Neural progenitor cell (in vitro differentiated cells): ENCODE data around the gene MESD. TPM values are rescaled to one million over a fixed set of nuclear protein-coding genes. Genes with fewer than 3 reads are reported as not detected.

Experiments used
- DNase-seq: peaks from one replicate; pipeline ENCODE4 v3.0.0-alpha.2; 2016; ENCODE audit warnings: low spot score
- H2AFZ ChIP-seq: fragments of 200-600 bp; sonication (generic); replicated peaks from 2 replicates; pipeline ENCODE4 v1.6.1; 2016; ENCODE audit warnings: antibody characterized with exemption
- H3F3A ChIP-seq: fragments of 200-600 bp; sonication (generic); 2 replicates; pipeline ENCODE4 v1.6.1; 2016; ENCODE audit warnings: antibody characterized with exemption, low read depth
- H3K27ac ChIP-seq: fragments of 200-600 bp; sonication (generic); 2 replicates; pipeline ENCODE4 v1.5.1; 2016; ENCODE audit warnings: mild to moderate bottlenecking
- H3K27me3 ChIP-seq: fragments of 200-600 bp; sonication (generic); 2 replicates; pipeline ENCODE4 v1.6.1; 2016; ENCODE audit warnings: mild to moderate bottlenecking, moderate library complexity
- H3K36me3 ChIP-seq: fragments of 200-600 bp; sonication (generic); 2 replicates; pipeline ENCODE4 v1.5.1; 2016
- H3K4me1 ChIP-seq: fragments of 200-600 bp; sonication (generic); 2 replicates; pipeline ENCODE4 v1.6.1; 2016; ENCODE audit warnings: mixed run types
- H3K4me2 ChIP-seq: fragments of 200-600 bp; sonication (generic); 2 replicates; pipeline ENCODE4 v1.6.1; 2016
- H3K4me3 ChIP-seq: fragments of 200-600 bp; sonication (generic); 2 replicates; pipeline ENCODE4 v1.5.1; 2016
- H3K79me2 ChIP-seq: fragments of 200-600 bp; sonication (generic); 2 replicates; pipeline ENCODE4 v1.6.1; 2016; ENCODE audit warnings: low read depth
- H3K9ac ChIP-seq: fragments of 200-600 bp; sonication (generic); 2 replicates; pipeline ENCODE4 v1.6.1; 2016
- H3K9me3 ChIP-seq: fragments of 200-600 bp; sonication (generic); 2 replicates; pipeline ENCODE4 v1.5.1; 2016; ENCODE audit warnings: low read depth
- H4K20me1 ChIP-seq: fragments of 200-600 bp; sonication (generic); 2 replicates; pipeline ENCODE4 v1.6.1; 2016; ENCODE audit warnings: low read depth
- H3K27ac Mint-ChIP-seq: 3 replicates; pipeline ENCODE4 v1.8.0; 2021; ENCODE audit warnings: mixed read lengths
- H3K27me3 Mint-ChIP-seq: 2 replicates; pipeline ENCODE4 v1.8.0; 2022; ENCODE audit warnings: low read depth, mild to moderate bottlenecking, inconsistent platforms, moderate library complexity, mixed read lengths; ENCODE audit not compliant: insufficient read depth
- H3K36me3 Mint-ChIP-seq: 3 replicates; pipeline ENCODE4 v1.8.0; 2021; ENCODE audit warnings: mixed read lengths
- H3K4me1 Mint-ChIP-seq: 3 replicates; pipeline ENCODE4 v1.8.0; 2021; ENCODE audit warnings: mixed read lengths
- H3K4me3 Mint-ChIP-seq: 3 replicates; pipeline ENCODE4 v1.8.0; 2021; ENCODE audit warnings: mild to moderate bottlenecking, moderate library complexity, mixed read lengths
- H3K9me3 Mint-ChIP-seq: 3 replicates; pipeline ENCODE4 v1.8.0; 2020; ENCODE audit warnings: mixed read lengths
- EZH2 ChIP-seq: fragments of 200-600 bp; sonication (generic); IDR thresholded peaks from 2 replicates; pipeline ENCODE4 v1.6.1; 2017; ENCODE audit warnings: antibody characterized with exemption, mild to moderate bottlenecking, moderate library complexity
- EZH2phosphoT487 ChIP-seq: fragments of 200-600 bp; sonication (generic); IDR thresholded peaks from 2 replicates; pipeline ENCODE4 v1.6.1; 2017; ENCODE audit warnings: antibody characterized with exemption
- total RNA-seq: library from RNA; depleted of rRNA; stranded (reverse); fragments of >200 nt; gene quantifications from 2 replicates; pipeline ENCODE4 v1.2.3, GENCODE V29; 2015; ENCODE audit warnings: low replicate concordance
- TF ChIP-seq, protein P1 (sequence below): fragments of 200-600 bp; sonication (generic); IDR thresholded peaks from 2 replicates; pipeline ENCODE4 v1.5.1; 2017; ENCODE audit warnings: antibody characterized with exemption, mild to moderate bottlenecking

The MESD gene
- total RNA-seq, 1 donor from 2014 or later = 31.5 TPM

DNA sequence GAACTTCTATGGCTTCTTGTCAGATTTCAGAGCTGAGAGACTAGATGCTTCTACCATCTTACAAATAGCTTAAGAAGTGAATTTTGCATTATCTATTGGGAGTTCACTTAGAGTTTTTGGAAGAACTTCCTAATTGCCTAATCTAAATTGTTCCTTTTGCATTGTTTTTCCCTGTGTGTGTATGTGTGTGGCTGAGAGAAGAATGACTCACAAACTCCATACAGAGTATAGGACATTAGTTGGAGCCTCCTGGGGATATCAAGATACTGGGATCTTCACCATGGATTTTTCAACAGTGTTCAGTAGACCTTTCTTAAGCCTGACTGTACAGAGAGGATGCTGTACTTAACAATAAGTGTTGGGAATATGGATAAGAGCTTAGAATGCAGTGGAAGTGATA is 22.0 kb upstream of the MESD start:
- H3K9me3 Mint-ChIP-seq = peaks cover 1% of the 10 kb centered on the region
- Histone ChIP-seq H3K4me2 (no peak overlapping the region), H3K36me3 (no peaks in the 10 kb centered on the region), H4K20me1 (no peaks in the 10 kb centered on the region), H3F3A (peaks cover 10% of the 10 kb centered on the region), H3K9ac (no peak overlapping the region), H2AFZ (no peak overlapping the region), H3K9me3 (no peaks in the 10 kb centered on the region), H3K27ac (no peak overlapping the region), H3K4me1 (peaks cover 6% of the 10 kb centered on the region), H3K4me3 (no peak overlapping the region), H3K79me2 (peaks cover 5% of the 10 kb centered on the region), H3K27me3 (no peaks in the 10 kb centered on the region)
- DNase-seq = no peak
- peaks cover 11% of the 10 kb centered on the region for H3K36me3 Mint-ChIP-seq
- no peak overlapping the region for H3K27ac Mint-ChIP-seq
- H3K4me3 Mint-ChIP-seq = no peak overlapping the region
- H3K27me3 Mint-ChIP-seq = peaks cover 3% of the 10 kb centered on the region
- TF ChIP-seq, protein P1, sequence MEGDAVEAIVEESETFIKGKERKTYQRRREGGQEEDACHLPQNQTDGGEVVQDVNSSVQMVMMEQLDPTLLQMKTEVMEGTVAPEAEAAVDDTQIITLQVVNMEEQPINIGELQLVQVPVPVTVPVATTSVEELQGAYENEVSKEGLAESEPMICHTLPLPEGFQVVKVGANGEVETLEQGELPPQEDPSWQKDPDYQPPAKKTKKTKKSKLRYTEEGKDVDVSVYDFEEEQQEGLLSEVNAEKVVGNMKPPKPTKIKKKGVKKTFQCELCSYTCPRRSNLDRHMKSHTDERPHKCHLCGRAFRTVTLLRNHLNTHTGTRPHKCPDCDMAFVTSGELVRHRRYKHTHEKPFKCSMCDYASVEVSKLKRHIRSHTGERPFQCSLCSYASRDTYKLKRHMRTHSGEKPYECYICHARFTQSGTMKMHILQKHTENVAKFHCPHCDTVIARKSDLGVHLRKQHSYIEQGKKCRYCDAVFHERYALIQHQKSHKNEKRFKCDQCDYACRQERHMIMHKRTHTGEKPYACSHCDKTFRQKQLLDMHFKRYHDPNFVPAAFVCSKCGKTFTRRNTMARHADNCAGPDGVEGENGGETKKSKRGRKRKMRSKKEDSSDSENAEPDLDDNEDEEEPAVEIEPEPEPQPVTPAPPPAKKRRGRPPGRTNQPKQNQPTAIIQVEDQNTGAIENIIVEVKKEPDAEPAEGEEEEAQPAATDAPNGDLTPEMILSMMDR = no peak
- no peak for TF ChIP-seq EZH2phosphoT487
- peaks cover 20% of the 10 kb centered on the region for H3K4me1 Mint-ChIP-seq

DNA sequence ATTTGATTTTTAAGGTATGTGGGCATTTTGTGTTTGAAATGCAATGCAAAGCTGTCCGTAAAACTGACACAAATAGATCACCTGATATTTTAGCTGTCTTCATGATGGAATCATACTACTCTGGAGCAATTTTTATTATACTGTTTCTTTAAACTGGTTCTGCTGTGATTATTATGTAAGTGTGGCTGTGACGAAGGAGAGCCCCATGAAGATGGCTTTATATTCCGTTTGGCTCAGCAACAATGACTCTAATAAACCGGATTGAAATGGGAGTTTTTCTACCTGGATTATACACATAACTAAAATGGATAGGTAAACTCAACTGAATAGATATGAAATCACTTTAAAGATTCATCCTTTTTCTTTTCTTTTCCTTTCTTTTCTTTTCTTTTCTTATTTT is 20.5 kb upstream of the MESD start:
- Histone ChIP-seq H3K4me1 (no peaks in the 10 kb centered on the region), H3F3A (no peaks in the 10 kb centered on the region), H3K4me3 (no peak overlapping the region), H3K27ac (no peak overlapping the region), H3K36me3 (no peaks in the 10 kb centered on the region), H2AFZ (no peak overlapping the region), H3K27me3 (no peaks in the 10 kb centered on the region), H3K4me2 (no peak overlapping the region), H4K20me1 (no peaks in the 10 kb centered on the region), H3K9ac (no peak overlapping the region), H3K79me2 (peaks cover 15% of the 10 kb centered on the region), H3K9me3 (no peaks in the 10 kb centered on the region)
- DNase-seq = no peak
- Mint-ChIP-seq H3K4me3 (no peak overlapping the region), H3K4me1 (peaks cover 10% of the 10 kb centered on the region), H3K27ac (no peak overlapping the region), H3K27me3 (peaks cover 3% of the 10 kb centered on the region), H3K36me3 (peaks cover 11% of the 10 kb centered on the region), H3K9me3 (peaks cover 1% of the 10 kb centered on the region)
- TF ChIP-seq EZH2 (no peak), EZH2phosphoT487 (no peak)
- TF ChIP-seq, protein P1 = no peak

DNA sequence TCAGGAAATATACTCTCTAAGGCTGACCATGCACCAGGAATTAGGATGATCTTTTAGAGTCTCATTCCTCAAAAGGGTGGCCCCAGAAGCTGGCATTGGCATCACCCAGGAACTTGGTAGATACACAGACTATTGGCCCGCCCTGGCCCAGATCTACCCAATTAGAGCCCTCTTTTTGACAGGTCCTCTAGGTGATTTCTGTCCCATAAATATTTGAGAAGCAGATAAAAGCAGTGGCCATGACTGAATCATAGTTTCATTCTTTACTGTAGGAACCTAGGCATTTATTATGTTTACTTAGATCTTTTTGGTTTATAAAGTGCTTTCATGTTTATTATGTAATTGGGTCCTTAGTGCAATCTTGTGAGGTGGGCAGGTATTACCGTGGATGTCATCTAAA is 18.7 kb upstream of the MESD start:
- Mint-ChIP-seq H3K27ac (no peak overlapping the region), H3K4me3 (no peak overlapping the region), H3K27me3 (no peaks in the 10 kb centered on the region), H3K9me3 (no peaks in the 10 kb centered on the region), H3K36me3 (peaks cover 18% of the 10 kb centered on the region), H3K4me1 (peaks cover 17% of the 10 kb centered on the region)
- Histone ChIP-seq H3K79me2 (peaks cover 32% of the 10 kb centered on the region), H3F3A (no peaks in the 10 kb centered on the region), H3K9ac (no peak overlapping the region), H2AFZ (no peak overlapping the region), H3K27ac (no peak overlapping the region), H4K20me1 (peaks cover 11% of the 10 kb centered on the region), H3K9me3 (no peaks in the 10 kb centered on the region), H3K4me3 (no peak overlapping the region), H3K27me3 (peaks cover 2% of the 10 kb centered on the region), H3K36me3 (peaks cover 4% of the 10 kb centered on the region), H3K4me1 (peaks cover 4% of the 10 kb centered on the region), H3K4me2 (no peak overlapping the region)
- no peak for DNase-seq
- no peak for TF ChIP-seq EZH2phosphoT487
- TF ChIP-seq, protein P1 = no peak
- no peak for TF ChIP-seq EZH2
